Immature natural killer cell (primary cell): ENCODE data around the gene RPL18A. TPM values are rescaled to one million over a fixed set of nuclear protein-coding genes. Genes with fewer than 3 reads are reported as not detected.
A peak's percentile ranks its signal among the peaks of the same experiment; 100 is the strongest.

Experiments used
- DNase-seq, 3 donors: peaks; one replicate each; pipeline ENCODE4 v3.0.0; 2022; ENCODE audit warnings: mixed read lengths in 1 of 3
- H3K27ac Mint-ChIP-seq, 6 donors: one replicate each; pipeline ENCODE4 v1.8.0; 2020; ENCODE audit warnings: mixed read lengths in 6 of 6, mild to moderate bottlenecking in 5 of 6, inconsistent platforms in 4 of 6, moderate library complexity in 3 of 6
- H3K27me3 Mint-ChIP-seq, 3 donors: one replicate each; pipeline ENCODE4 v1.8.0; 2020 to 2021; ENCODE audit warnings: low read depth in 3 of 3, mild to moderate bottlenecking in 3 of 3, mixed read lengths in 3 of 3, moderate library complexity in 3 of 3, inconsistent platforms in 1 of 3
- H3K36me3 Mint-ChIP-seq, 3 donors: one replicate each; pipeline ENCODE4 v1.8.0; 2020; ENCODE audit warnings: mixed read lengths in 3 of 3, inconsistent platforms in 2 of 3, mild to moderate bottlenecking in 2 of 3
- H3K4me1 Mint-ChIP-seq, 2 donors: one replicate each; pipeline ENCODE4 v1.8.0; 2020; ENCODE audit warnings: inconsistent platforms in 2 of 2, mild to moderate bottlenecking in 2 of 2, mixed read lengths in 2 of 2, moderate library complexity in 1 of 2
- H3K4me3 Mint-ChIP-seq, 5 donors: one replicate each; pipeline ENCODE4 v1.8.0; 2020; ENCODE audit warnings: mild to moderate bottlenecking in 5 of 5, mixed read lengths in 5 of 5, inconsistent platforms in 3 of 5, moderate library complexity in 3 of 5
- H3K9me3 Mint-ChIP-seq, 6 donors: one replicate each; pipeline ENCODE4 v1.8.0; 2020; ENCODE audit warnings: mild to moderate bottlenecking in 6 of 6, mixed read lengths in 6 of 6, inconsistent platforms in 4 of 6, moderate library complexity in 3 of 6
- polyA plus RNA-seq, 3 donors: library from polyadenylated mRNA; unstranded; fragments of 300-500 nt; fragmentation: Illumina TruSeq; gene quantifications; one replicate each; pipeline ENCODE4 v1.2.3, GENCODE V29; 2021

Gene RPL18A
- polyA plus RNA-seq: 1,000 to 10,000 TPM; 1,385 to 2,434 (median 1,562) TPM

DNA sequence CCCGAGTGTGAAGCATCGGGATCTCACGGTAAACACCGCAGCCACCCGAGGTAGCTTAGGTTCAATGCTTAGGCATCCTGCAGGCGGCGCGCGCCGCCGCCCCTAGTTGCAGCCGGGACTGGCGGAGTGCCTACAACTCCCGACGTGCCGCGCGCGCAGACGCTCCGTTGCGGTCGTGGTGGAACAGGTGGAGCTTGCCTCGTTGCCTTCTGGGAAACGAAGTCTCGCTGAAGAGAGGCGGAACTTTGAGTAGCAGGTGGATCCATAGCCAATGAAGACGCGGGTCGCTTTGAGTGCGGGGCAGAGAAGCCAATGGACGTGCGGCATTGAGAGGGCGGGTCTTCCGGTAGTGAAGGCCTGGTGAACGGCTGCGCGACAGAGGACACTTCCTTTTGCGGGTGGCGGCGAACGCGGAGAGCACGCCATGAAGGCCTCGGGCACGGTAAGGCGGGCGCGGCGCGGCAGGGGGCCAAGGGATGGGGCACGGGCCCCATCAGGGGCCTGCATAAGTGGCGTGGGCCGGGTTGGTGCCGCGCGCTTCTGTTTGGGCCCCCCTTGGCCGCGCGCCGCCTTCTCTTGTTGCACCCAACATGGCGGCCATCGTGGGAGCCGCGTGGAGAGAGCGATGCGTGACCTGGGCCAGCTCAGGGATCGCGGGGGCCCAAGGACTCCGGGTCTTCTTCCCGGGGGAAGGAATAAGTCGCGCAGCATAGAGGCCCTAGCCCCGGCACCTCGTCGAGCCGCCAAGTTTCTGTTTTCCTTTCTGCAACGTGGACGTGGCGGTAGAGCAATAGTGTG, at the start of gene RPL18A:
RPL18A (plus strand) TSS at position 378 of the 798 bp plus-strand sequence; CDS start at position 425, 47 bp downstream.
- peaks cover 35 to 37% of the 10 kb centered on the region in 2 donors for H3K4me1 Mint-ChIP-seq
- H3K27ac Mint-ChIP-seq: peak within 1 kb of the TSS; percentile 85 to 99 (median 98)
- peaks cover 4 to 8% (median 4%) of the 10 kb centered on the region in 3 donors for H3K27me3 Mint-ChIP-seq
- H3K36me3 Mint-ChIP-seq: peaks cover 0 to 4% (median 4%) of the 10 kb centered on the region in 3 donors
- peak; percentile 98 for DNase-seq
- peak within 1 kb of the TSS; percentile 98 to 100 (median 99) for H3K4me3 Mint-ChIP-seq
- no peaks in the 10 kb centered on the region for H3K9me3 Mint-ChIP-seq

- no peak overlapping the region for H3K4me3 Mint-ChIP-seq
- H3K36me3 Mint-ChIP-seq: no peaks in the 10 kb centered on the region
- no peaks in the 10 kb centered on the region for H3K9me3 Mint-ChIP-seq
- no peak for DNase-seq
- H3K27me3 Mint-ChIP-seq: peaks cover 0 to 2% (median 2%) of the 10 kb centered on the region in 3 donors
- peaks cover 0 to 2% of the 10 kb centered on the region in 2 donors for H3K4me1 Mint-ChIP-seq
- H3K27ac Mint-ChIP-seq: no peak overlapping the region
These were observed 48.6 kb upstream of the RPL18A start for GRCh38 chr19:17811103-17811502.

DNA sequence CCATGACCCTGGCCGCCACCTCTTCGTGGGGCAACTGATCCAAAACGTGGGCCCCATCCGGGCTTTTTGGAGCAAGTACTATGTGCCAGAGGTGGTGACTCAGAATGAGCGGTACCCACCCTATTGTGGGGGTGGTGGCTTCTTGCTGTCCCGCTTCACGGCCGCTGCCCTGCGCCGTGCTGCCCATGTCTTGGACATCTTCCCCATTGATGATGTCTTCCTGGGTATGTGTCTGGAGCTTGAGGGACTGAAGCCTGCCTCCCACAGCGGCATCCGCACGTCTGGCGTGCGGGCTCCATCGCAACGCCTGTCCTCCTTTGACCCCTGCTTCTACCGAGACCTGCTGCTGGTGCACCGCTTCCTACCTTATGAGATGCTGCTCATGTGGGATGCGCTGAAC, 48.0 kb upstream of the RPL18A start:
- Mint-ChIP-seq H3K27ac (no peak overlapping the region), H3K4me3 (no peak overlapping the region), H3K9me3 (no peaks in the 10 kb centered on the region), H3K27me3 (peaks cover 0 to 2% (median 0%) of the 10 kb centered on the region in 3 donors), H3K4me1 (peaks cover 0 to 2% of the 10 kb centered on the region in 2 donors), H3K36me3 (no peaks in the 10 kb centered on the region)
- no peak for DNase-seq

- H3K27ac Mint-ChIP-seq: no peak overlapping the region
- no peaks in the 10 kb centered on the region for H3K36me3 Mint-ChIP-seq
- H3K9me3 Mint-ChIP-seq: no peaks in the 10 kb centered on the region
- peaks cover 0 to 2% (median 0%) of the 10 kb centered on the region in 3 donors for H3K27me3 Mint-ChIP-seq
- H3K4me1 Mint-ChIP-seq: peaks cover 0 to 2% of the 10 kb centered on the region in 2 donors
- H3K4me3 Mint-ChIP-seq: no peak overlapping the region
- no peak for DNase-seq
These were observed 47.6 kb upstream of the RPL18A start for GRCh38 chr19:17812099-17812498.

DNA sequence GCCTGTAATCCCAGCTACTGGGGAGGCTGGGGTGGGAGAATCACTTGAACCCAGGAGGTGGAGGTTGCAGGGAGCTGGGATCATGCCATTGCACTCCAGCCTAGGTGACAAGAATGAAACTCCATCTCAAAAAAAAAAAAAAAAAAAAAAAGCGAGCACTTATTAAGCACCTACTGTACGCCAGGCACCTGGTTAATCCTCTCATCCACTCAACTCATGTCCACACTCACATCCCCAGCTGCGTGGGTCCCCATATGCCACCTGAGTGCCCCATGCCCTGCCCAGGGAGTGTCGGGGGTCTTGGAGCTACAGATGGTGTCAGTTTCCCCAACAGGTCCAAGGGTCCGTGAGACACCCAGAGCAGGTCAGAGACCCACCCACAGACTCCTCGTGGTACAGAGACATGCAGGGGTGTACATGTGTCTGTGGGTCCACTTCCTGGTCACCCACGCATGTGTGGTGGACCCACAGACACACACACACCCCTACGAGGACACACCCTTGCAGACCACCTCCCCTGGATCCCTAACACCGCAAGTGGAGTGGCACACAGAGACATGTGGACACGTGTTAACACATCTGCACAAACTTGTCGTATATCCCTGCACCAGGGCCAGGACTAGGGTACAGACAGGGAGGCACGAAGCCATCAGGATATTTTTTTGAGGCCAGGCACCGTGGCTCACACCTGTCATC, 41.9 kb upstream of the RPL18A start:
- DNase-seq: no peak
- Mint-ChIP-seq H3K27me3 (peaks cover 0 to 2% (median 0%) of the 10 kb centered on the region in 3 donors), H3K9me3 (no peaks in the 10 kb centered on the region), H3K27ac (no peak overlapping the region), H3K4me1 (no peaks in the 10 kb centered on the region), H3K36me3 (no peaks in the 10 kb centered on the region), H3K4me3 (no peak overlapping the region)

GRCh38 chr19:17821190-17821589, 38.5 kb upstream of the RPL18A start, which contains the start of gene INSL3:
TSS of gene INSL3 (minus strand) at chr19:17821519. CDS start at chr19:17821506, 13 bp downstream.
- Mint-ChIP-seq H3K36me3 (no peaks in the 10 kb centered on the region), H3K27ac (no peak within 1 kb of the TSS), H3K4me3 (no peak within 1 kb of the TSS), H3K27me3 (peaks cover 0 to 2% (median 0%) of the 10 kb centered on the region in 3 donors), H3K9me3 (no peaks in the 10 kb centered on the region), H3K4me1 (no peaks in the 10 kb centered on the region)
- no peak for DNase-seq

DNA sequence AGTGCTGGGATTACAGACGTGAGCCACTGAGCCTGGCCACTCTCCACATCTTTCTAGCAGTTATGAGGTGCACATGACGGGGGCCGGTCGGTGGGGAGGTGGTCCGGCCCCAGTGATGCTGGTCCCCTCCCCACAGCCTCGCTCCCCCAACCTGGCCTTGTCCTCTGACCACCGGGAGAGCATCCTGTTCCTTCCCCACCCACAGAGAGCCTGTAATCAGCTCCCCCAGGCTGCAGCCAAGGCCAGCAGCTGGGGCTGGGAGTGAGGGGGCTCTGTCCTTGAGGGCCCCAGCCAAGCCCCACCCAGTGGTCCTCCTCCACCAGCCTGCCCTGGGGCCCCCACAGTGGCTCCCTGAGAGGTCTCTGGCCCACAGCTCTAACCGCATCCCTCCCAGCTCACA, 35.4 kb upstream of the RPL18A start:
- no peak for DNase-seq
- Mint-ChIP-seq H3K27ac (peak overlapping the region in 1 of 6 donors; percentile 62), H3K36me3 (peaks cover 5% of the 10 kb centered on the region in 3 donors), H3K4me3 (no peak overlapping the region), H3K27me3 (peaks cover 0 to 2% (median 0%) of the 10 kb centered on the region in 3 donors), H3K4me1 (peaks cover 4 to 5% of the 10 kb centered on the region in 2 donors), H3K9me3 (no peaks in the 10 kb centered on the region)

DNA sequence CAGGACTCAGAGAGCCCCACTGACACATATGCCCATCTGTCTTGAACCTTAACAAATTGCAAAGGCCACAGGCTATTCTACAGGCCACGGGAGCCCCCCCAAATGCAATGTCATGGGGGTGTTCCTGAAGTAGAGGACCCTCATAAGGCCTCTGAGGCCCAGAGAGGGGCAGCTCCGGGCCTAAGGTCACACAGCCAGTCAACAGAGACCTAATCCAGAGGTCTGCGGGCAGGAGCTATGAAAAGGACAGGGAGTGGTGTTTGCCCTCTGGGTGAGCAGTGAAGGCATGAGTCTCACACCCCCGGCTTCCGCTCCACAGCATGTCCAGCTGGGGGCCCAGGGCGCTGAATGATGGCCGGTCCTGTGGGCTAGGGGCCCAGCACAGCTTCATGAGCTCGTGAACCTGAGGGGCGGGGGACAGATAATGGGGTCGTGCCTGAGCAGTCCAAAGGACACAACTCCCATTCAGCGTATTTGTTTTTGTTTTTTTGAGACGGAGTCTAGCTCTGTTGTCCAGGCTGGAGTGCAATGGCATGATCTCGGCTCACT, 33.1 kb upstream of the RPL18A start:
- H3K4me1 Mint-ChIP-seq: peaks cover 4 to 5% of the 10 kb centered on the region in 2 donors
- H3K27ac Mint-ChIP-seq: no peak overlapping the region
- H3K9me3 Mint-ChIP-seq: no peaks in the 10 kb centered on the region
- H3K4me3 Mint-ChIP-seq: no peak overlapping the region
- peaks cover 0 to 2% (median 0%) of the 10 kb centered on the region in 3 donors for H3K27me3 Mint-ChIP-seq
- no peak for DNase-seq
- H3K36me3 Mint-ChIP-seq: peaks cover 5 to 13% (median 5%) of the 10 kb centered on the region in 3 donors

DNA sequence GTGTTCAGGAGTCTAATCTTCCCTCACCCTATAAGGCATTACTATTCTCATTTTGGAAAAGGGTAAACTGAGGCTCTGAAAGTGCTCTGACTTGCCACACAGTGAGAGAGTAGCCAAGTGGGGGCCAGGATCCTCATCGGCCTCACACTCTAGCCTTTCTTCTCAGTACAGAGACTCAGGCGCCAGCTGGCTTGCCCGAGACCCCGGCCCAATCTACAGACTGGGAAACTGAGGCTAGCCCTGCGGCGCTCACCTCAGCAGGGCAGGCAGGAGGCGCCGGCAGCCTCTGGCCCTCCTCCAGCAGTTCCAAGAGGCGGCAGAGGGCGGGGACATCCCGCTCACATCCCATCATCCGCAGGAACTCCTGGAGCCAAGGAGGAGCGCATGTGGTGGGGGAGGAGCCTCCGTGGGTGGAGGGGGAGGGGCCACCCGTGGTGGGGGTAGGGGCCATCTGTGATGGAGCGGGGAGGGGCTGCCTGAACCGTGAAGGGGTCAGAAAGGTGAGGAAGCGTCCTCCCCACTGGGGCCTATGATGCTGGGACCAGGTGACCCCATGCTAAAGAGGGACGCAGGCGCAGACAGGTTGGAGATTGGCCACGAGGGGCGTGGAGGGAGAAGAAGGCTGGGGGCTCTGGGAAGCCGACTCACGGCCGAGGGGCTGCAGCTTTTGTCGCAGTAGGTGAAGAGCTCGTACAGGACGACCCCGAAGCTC, 29.7 kb upstream of the RPL18A start:
- H3K4me1 Mint-ChIP-seq: peaks cover 5 to 7% of the 10 kb centered on the region in 2 donors
- DNase-seq: no peak
- peaks cover 2% of the 10 kb centered on the region in 3 donors for H3K27me3 Mint-ChIP-seq
- H3K36me3 Mint-ChIP-seq: peaks cover 5 to 21% (median 10%) of the 10 kb centered on the region in 3 donors
- H3K4me3 Mint-ChIP-seq: no peak overlapping the region
- no peaks in the 10 kb centered on the region for H3K9me3 Mint-ChIP-seq
- peak overlapping the region in 1 of 6 donors; percentile 45 for H3K27ac Mint-ChIP-seq

DNA sequence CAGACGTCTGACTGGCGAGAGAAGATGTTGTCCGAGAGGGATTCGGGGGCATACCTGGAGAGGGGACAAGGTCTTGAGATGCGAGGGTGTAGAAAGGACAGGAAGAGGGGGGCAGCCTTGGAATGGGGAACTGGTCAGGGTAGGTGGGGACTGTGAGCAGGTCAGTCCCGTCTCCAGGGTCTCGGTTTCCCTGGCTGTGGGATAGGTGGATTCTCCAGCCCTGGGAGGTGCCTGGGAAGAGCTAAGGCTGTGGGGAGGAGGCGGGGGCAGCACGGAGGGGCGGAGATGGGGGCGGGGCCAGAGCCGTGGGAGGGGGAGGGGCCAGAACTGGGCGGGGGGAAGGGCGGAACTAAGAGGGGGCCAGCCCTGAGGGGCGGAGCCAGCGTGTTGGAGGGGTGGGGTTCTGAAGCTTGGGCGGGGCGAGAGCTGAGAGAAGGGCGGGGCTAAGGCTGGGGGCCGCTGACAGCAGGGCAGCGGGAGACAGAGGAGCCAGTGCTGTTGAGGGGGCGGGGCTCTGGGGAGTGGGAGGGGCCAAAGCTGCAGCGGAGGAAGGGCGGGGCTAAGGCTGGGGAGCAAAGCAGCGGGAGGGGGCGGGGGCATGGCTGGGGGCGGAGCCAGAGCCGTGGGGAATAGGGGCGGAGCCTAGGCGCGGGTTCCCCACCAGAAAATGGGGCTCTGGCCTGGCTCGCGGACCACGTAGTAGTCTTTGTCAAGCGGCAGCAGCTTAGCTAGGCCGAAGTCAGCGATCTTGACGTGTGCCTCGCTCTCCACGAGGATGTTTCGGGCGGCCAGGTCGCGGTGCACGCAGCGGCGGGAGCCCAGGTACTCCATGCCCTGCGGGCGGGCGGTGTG, 28.9 kb upstream of the RPL18A start:
- H3K27ac Mint-ChIP-seq: peak overlapping the region in 1 of 6 donors; percentile 45
- peaks cover 11 to 29% (median 17%) of the 10 kb centered on the region in 3 donors for H3K36me3 Mint-ChIP-seq
- H3K4me3 Mint-ChIP-seq: no peak overlapping the region
- no peaks in the 10 kb centered on the region for H3K9me3 Mint-ChIP-seq
- H3K4me1 Mint-ChIP-seq: peaks cover 11 to 14% of the 10 kb centered on the region in 2 donors
- peaks cover 2 to 3% (median 2%) of the 10 kb centered on the region in 3 donors for H3K27me3 Mint-ChIP-seq
- DNase-seq: peak in 1 of 3 donors; percentile 10

GRCh38 chr19:17831419-17831888, 28.3 kb upstream of the RPL18A start:
- H3K27me3 Mint-ChIP-seq: peaks cover 2 to 3% (median 2%) of the 10 kb centered on the region in 3 donors
- H3K36me3 Mint-ChIP-seq: peaks cover 16 to 33% (median 17%) of the 10 kb centered on the region in 3 donors
- H3K4me3 Mint-ChIP-seq: no peak overlapping the region
- H3K4me1 Mint-ChIP-seq: peaks cover 13 to 16% of the 10 kb centered on the region in 2 donors
- H3K27ac Mint-ChIP-seq: peak overlapping the region in 1 of 6 donors; percentile 44
- DNase-seq: no peak
- no peaks in the 10 kb centered on the region for H3K9me3 Mint-ChIP-seq

DNA sequence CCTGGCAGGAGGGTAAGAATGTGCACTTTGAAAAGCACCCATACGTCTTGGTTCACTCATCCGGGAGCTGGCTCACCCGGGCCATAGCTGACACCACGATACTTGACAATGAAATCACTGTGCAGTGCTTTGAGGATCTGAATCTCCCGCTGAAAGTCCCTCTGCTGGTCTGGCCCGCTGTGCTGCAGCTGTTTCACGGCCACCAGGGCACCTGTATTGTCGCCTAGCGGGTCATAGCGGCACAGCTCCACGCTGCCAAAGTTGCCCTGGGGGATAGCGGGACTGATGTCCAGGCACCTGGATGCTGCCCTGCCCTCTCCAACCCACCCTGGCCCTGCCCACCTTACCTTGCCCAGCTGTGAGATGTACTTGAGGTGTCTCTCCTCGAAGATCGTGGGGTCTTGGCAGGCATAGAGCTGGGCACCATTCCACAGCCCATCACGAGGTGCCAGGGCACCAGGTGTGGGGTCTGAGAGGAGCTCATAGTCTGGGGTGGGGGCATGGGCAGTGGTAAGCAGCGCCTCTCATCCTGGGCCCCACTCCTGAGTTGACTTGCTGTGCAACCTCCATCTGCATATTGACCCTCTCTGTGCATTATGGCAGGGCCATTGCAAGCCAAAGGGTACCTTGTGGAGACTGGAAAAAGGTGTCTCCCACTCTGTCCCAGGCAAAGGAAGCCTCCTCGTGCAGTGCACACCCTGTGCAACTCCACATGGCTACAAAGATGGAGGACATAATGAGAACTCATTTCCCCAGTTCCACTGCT, 27.1 kb upstream of the RPL18A start:
- Mint-ChIP-seq H3K9me3 (no peaks in the 10 kb centered on the region), H3K27me3 (peaks cover 2 to 3% (median 2%) of the 10 kb centered on the region in 3 donors), H3K27ac (no peak overlapping the region), H3K4me1 (peaks cover 13 to 16% of the 10 kb centered on the region in 2 donors), H3K4me3 (no peak overlapping the region), H3K36me3 (peaks cover 17 to 37% (median 21%) of the 10 kb centered on the region in 3 donors)
- no peak for DNase-seq
